DMS153 treated with DMSO at 0.1 percent for 48 hours (cell line): ENCODE measurements around the gene TMBIM4.
A peak's percentile ranks its signal among the peaks of the same experiment; 100 is the strongest.
"Not testable (repeated sequence)": the region's sequence is repeated elsewhere in the genome, so short reads cannot be mapped to it uniquely, and the experiment has no call there.

ENCODE experiments used
- DNase-seq: peaks from one replicate; lab custom pipeline; 2025; ENCODE audit not compliant: unreplicated experiment; lab: John Stamatoyannopoulos, UW

Gene TMBIM4, protein sequence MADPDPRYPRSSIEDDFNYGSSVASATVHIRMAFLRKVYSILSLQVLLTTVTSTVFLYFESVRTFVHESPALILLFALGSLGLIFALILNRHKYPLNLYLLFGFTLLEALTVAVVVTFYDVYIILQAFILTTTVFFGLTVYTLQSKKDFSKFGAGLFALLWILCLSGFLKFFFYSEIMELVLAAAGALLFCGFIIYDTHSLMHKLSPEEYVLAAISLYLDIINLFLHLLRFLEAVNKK

DNA sequence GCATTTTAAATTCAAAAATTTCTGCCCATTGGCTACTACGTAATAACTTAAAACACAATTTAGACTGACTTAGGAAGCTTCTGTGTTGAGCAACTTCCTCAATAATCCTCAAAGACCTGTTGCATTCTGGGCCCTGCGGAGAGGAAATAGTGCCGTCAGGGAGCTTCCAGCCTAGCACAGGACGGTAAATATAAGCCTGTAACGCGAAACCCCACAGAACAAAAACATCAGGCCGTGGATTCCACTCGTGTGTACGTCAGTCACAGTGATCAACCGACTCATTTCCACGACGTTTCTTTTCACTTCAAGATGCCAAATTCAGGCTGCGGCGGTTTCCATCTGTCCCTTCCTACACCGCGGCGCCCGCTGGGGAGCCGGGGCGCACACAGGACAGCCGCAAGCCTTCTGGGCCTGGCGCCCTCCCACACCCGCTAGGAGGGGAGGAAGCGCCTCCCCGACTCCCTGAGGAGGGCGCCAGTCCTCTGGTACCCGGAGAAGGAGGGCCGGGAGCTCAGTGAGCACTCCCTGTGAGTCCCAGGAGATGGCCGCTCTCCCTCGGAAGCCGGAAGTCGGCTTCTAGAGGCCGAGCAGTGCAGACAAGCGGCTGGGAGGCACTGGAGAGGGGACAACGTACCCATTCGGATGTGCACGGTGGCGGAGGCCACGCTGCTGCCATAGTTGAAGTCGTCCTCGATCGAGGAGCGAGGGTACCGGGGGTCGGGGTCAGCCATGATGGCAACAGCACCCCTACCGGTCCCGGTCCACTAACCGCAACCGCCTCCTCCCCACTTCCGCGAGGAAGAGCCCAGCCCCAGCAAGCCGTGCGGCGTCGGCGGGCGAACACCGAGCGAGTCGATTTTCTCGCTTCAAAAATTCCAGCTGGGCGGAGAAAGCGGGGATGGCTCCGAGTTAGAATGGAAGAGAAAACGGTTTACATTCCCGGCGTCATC lies at the start of gene TMBIM4:
TMBIM4 (minus strand) TSS at position 776 of the 950 bp plus-strand sequence; CDS start at position 731, 45 bp downstream.
- DNase-seq = peak; percentile 83

DNA sequence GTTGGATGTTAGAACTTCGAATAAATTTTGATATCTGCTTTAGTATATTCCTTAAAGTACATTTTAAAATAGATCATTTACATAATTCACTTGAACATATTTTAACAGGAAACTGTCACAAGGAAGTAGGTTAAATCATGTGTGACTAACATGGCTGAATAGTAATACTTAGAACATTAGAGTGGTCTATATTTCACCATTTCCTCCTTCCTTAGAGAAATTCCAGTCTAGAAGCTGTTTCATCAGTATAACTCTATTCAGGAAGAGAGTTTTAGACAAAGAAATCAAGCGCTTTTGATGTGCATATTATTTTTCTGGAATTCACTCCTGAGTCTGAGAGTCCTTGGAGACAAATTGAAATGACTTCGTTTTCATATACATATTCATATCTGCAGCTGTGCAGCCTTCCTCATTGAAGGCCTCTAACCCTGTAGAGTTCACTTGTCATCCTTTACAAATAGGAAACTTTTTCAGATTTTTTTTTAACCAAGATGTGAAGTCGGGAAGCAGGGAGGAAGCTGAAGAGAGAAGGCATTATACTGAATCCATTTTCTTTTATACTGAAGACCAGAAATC lies 47.6 kb upstream of the TMBIM4 start:
- DNase-seq = no peak

DNA sequence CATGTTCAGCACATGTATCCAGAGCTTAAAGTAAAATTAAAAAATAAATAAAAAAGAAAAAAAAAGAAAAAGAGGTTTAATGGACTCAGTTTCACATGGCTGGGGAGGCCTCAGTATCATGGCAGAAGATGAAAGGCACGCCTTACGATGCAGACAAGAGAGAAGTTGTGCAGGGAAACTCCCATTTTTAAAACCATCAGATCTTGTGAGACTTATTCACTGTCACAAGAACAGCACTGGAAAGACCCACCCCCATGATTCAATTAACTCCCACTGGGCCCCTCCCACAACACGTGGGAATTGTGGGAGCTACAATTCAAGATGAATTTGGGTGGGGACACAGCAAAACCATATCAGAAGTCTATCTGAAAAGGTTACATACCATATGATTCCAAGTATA lies 43.2 kb upstream of the TMBIM4 start:
- not testable (repeated sequence) for DNase-seq

DNA sequence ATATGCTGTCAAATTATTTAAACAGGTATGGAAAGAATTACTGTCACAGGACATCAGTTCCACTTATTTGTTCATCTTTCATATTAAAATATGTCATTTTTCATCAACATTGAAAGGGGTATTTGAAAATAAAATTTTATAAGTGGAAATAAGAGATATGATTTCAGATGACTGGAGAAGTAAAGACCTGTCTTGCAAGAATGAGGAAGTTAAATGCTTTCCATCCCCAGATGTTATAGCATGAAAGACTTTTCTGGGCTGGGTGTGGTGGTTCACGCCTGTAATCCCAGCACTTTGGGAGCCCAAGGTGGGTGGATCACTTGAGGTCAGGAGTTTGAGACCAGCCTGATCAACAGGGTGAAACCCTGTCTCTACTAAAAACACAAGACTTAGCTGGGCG lies 41.8 kb upstream of the TMBIM4 start:
- not testable (repeated sequence) for DNase-seq

DNA sequence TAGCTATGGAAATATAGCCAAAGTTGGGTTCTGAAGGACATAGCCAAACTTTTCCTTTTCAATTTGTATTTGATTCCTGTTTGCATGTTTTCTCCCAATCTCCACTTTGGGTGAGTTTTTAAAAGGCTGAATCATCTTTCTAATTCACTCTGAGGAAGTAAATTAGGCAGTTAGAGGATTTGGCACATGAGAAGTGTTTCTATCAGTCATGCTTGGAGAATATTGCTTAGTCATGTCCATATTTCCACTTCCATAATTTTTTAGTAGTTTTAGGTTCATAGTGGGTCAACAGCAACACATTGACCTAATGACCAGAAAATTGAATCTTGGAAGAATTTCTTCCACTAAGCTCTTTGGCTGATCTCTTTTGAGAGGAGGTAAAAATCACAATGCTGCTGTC lies 41.0 kb upstream of the TMBIM4 start:
- DNase-seq = no peak

DNA sequence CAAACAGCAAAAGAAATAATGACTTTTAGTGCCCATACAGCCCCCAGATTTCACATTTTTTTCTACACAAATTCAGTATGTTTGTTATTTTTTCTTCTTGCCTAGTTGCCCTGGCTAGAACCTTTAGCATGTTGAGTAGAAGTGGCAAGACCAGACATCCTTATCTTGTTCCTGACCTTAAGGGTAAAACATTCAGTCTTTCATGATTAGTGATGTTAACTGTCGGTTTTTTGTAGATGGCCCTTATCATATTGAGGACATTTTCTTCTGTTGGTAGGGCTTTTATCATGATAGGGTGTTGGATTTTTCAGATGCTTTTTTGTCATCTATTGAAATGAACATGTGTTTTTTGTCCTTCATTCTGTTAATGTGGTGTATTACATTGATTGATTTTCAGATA lies 36.3 kb upstream of the TMBIM4 start:
- DNase-seq = no peak

DNA sequence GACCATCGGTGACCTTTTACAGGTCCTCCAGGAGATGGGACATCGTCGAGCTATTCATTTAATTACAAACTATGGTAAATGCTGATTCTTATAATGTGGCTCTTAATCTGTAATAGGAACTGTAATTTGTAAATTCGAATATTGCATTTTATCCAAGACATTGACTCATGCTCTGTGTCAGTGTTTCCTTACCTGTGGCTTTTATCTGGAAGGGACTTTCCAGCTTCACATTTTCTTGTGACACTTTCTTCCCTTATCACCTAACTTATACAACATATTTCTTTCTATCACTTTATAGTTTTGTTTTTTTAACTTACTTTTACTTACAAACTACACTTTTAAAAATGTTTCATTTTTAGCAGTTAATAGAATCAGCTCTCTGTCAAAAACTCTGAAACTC lies 34.0 kb upstream of the TMBIM4 start:
- no peak for DNase-seq

DNA sequence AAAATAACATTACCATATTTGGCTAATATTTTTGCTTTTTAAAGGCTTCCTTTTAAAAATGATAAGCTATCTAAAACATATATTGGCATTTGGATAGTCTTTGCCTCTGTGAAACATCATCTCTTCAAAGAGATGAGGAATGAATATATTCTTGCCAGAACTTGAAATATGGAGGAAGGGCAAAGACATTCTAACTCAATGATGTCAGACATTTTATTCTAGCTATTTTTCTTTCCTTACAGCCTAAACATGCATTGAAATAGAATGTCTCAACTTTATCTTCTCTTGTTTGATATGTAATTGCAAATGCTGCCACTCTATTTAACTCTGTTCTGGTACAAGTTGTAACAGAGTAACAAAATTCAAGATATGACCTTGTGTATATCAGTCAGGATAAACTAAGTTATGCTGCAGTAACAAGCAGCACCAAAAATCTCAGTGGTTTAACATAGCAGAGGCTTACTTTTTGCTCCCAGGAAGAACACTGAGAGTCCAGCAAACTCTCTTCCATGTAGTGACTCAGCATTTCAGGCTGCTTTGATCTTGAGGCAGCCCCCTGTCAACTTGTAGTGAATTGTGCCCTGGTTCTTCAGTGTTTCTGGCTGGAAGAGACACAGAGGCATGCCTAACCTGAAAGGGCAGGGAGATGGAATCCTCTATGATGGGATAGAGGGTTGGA lies 30.2 kb upstream of the TMBIM4 start:
- DNase-seq = no peak

DNA sequence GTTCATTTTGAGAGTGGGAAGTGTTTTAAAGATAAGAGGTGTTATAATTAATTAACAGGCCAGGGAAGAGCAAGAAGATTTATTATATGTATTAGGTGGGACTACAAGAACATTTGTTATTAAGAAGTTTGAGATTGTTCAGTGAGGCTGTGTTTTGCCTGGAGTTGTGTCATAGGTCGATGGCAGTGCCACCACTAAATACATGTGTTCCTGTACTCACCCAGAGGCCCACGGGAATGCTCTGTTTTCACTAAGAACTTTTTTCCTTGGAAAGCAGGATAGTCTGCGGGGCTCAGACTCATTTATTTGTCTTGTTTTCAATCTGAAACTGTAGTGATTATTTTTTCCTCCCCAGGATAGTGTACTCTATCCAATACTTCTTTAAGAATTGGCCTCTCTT lies 29.3 kb upstream of the TMBIM4 start:
- DNase-seq = no peak

DNA sequence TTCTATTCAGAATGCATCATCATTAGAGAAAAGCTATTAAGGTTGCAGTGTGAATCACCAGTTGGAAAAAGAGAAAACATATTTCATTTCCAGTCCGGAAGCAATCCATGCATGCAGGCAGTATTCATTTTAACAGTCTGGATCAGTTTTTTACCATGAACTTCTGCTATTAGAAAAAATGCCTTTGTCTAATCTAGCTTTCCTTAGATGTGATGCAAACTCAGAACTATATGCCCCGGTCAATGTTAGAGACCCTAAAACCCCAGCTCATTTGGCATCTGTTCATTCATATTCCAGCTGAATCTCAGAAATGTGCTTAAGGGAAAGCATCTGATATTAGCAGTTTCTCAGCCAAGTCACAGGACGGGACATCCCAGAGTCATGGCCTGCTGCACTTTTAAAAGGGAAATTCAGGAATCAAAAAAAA lies 27.7 kb upstream of the TMBIM4 start:
- DNase-seq = no peak

DNA sequence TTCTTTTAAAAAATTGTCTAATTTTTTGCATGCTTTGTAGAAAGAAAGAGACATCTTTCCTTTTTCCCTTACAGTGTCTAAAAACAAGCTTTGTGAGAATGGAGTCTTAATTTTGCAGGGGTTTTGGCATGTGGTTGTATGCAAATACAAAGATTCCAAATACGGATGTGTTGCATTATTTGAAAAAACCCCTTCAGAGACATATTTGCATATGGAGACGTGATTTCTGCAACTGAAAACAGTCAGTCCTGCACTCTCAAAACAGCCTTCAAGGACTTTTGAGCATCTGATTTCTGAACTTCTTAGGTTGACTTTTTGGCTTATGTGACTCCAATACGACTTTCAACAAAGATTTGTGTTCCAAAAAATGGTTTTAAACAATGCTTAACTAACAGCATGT lies 27.0 kb upstream of the TMBIM4 start:
- no peak for DNase-seq

DNA sequence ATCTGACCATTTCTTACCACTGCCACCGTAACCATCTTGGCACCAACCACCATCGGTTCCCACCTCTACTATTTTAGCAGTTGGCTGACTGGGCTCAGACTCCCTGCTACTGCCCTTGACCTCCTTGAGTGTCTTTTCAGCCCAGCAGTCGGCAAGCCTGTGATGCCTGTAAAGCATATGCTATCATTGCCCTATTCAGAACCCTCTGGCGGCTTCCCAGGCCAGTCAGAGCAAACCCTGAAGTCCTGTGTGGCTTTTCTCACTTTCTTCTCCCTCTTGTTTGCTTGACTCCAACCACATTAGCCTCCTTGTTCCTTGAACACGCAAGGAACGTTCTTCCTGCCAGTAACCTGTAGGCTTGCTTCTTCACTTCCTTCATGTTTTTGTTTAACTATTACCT lies 25.4 kb upstream of the TMBIM4 start:
- no peak for DNase-seq

DNA sequence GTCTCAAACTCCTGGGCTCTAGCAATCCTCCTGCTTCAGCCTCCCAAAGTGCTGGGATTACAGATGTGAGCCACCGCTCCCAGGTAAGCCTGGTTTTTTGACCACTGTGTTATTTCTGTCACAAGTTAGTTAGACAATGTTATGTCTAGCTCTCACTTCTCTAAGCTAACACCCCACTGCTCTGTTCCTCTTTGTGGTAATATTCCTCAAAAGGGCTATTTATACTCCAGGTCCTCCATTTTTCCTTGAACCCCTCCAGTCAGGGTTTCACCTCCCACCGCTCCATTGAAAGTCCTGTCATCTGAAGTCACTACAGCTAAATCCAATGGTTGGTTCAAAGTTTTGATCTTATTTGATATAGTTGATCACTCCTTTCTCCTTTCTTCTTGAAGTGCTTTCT lies 24.3 kb upstream of the TMBIM4 start:
- DNase-seq = no peak

DNA sequence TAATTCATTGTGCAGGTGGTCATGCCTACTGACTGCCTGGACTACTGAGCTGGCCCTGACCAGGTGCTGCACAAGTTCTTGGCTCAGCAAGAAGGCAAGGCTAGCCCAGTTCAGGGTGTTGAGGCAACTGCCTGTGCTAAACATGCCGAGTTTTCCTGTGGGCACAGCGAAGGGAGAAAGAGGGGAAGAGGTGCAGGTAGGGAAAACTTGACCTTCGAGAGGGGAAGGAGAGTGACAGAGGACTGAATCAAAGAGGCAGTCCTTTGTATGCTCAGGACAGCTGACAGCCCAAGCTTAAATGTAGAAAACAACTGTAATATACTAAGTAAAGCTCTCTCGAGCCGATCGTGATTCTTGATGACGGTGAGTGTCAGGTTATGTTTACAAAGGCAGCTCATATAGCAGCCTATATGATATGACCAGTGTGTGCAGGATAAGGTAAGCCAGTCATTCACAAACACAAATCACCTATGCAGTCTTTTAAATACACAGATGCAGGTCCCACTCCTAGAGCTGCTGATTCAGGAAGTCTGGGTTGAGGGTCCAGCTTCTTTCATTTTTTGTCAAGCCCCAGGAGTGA lies 21.8 kb upstream of the TMBIM4 start:
- peak; percentile 51 for DNase-seq

DNA sequence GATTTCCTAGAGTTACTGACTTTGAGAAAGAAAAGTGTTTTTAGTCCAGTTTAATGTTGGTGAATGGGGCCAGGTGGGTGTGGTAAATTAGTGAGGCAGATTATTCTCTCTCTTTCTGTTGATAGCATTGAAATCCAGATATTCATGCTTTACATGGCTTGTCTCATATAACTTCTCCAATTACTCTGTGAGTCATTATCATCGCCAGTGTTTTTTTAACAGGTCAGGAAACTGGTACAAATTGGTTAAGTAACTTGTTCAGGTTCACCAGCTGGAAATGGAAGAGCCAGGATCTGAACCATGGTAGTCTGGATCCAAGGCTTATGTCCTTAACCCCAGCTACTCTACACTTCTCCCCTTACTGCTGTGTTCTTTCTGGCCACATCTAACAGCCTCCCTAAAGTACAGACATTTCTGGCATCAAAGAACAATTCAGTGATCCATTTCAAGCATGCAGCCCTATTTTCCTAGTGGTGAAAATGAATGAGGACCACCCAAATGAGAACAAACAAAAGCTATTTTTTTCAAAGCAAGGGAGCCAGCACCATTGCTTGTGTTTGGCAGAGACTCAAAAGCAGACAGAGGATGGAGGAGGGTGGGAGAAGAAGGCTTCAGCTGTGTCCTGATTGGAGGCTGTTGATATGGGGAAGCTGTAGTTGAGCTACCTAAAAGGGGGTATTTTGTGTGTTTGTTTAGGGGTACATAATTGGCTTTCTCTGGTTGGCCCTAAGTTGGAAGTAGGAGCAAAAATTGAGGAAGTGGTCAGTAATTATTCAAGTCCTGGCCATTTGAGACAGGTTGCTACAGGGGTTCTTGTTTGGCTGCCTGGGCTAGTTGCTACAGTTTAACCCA lies 20.9 kb upstream of the TMBIM4 start:
- no peak for DNase-seq

DNA sequence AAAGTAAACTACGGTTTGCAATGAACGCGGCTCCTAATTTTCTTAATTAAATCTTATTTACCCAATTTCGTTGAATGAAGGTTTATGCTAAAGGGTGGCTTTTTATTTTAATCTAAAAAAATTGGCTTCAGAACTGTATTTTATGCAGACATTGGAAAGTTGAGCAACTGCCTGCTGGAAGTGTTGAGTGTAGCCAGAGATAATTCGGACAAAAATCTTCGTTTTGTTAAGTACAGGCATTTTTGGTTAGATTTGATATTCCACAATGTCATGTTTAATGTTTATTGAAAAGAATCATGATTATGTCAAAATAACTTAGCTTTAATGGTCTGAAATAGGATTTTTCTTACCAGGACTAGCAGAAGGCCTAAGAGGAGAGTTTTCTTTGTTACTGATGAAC lies 20.1 kb upstream of the TMBIM4 start:
- DNase-seq = no peak

DNA sequence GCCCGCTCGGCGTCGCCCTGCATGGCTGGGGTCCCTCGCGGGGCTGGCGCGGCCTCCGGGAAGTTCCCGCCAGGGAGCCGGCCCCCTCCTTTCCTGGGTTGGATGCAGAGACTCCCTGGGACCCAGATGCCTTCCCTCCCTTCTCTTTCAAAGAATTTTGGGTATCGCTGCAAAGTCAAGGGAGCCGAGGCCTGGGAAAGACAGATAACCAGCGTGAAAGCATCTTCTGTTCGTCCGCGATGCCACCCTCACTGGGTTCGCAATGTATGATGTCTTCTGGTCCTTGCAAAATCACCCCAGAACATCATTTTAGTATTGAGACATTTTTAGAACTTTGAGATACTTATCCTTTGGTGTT lies 19.7 kb upstream of the TMBIM4 start:
- DNase-seq = peak; percentile 25

DNA sequence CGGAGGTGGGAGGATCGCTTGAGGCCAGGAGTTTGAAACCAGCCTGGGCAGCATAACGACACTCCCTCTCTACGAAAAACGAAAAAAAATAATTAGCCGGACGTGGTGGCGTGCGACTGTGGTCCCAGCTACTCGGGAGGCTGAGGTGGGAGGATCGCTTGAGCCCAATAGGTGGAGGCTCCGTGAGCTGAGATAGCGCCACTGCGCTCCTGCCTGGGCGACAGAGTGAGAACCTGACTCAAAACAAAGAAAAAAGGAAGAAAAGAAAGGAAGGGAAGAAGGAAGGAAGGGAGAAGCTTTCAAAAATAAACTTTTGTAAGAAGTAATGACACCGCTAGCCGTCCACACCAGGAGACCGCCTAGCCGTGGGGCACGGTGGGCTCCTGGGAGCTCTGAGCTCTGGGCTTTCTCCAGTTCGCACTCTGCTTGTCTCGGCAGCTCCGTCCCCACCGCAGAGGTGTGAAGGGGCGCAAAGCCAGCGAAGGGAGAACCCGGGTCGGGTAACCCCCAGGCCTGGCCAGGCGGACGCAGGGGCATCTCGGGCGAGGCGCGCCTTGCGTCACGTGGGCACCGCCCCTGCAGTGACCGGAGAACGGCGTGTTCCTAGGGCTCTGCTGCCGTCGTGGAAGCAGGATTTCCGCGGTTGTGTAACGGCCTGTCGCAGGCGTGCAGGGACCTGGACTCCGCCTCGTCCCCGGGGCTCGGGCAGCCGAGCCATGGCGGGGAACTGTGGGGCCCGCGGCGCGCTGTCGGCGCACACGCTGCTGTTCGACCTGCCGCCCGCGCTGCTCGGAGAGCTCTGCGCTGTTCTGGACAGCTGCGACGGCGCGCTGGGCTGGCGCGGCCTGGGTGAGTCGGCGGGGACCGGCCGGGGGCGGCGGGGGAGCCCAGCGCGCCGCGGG lies 19.0 kb upstream of the TMBIM4 start, which contains the start of gene IRAK3:
IRAK3 (plus strand) TSS at position 631 of the 902 bp plus-strand sequence; CDS start at position 717, 86 bp downstream.
- peak; percentile 25 for DNase-seq

DNA sequence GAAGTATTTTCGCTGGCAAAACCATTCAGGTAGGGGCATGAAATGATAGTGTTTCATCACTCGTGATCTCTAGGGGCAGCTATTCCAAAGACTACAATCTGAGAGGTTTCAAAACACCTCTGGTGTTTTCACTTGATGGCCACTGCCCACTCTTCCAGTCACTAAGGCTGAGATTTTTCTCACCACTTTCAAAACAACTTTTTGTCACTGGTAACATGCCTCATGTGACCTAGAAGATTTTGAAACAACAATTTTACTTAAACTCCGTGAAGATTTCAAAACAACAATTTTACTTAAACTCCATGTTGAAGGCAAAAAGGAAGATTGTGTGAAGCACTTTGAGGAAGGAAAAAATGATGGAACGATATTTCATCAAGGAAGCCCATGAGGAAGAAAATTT lies 18.0 kb upstream of the TMBIM4 start:
- DNase-seq = no peak
